GM12874 (cell line): ENCODE measurements around the gene ZNF341.

Experiments
- TF ChIP-seq, protein P1 (sequence below): IDR thresholded peaks from 2 replicates; pipeline ENCODE4 v1.5.1; 2011; ENCODE audit warnings: low read depth, mild to moderate bottlenecking, control low read depth, low read length, moderate library complexity; ENCODE audit not compliant: insufficient read depth

Gene ZNF341

DNA sequence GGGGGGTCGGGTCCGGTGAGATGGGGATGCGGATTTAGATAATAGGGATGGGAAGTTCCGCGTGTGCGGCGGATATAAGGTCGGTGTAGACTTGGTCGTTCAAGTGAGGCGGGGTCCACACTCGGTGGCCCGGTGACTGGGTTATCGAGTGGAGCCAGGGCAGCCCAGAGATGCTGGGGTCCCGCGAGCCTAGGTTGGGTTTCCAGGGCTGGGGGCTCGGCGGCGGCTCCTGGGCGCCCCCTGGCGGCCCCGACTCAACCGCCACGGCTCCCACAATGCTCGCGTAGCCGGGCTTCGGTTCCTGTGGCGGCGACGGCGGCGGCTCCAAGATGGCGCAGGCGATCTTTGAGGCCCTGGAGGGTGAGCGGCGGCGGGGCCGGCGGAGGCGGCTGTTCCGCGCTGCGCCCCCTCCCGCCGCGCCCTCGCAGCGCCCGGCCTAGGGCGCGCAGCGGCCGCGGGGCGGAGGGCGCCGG is at the start of gene ZNF341:
ZNF341 (plus strand) TSS at position 304 of the 473 bp plus-strand sequence; CDS start at position 330, 26 bp downstream.
- TF ChIP-seq, protein P1, sequence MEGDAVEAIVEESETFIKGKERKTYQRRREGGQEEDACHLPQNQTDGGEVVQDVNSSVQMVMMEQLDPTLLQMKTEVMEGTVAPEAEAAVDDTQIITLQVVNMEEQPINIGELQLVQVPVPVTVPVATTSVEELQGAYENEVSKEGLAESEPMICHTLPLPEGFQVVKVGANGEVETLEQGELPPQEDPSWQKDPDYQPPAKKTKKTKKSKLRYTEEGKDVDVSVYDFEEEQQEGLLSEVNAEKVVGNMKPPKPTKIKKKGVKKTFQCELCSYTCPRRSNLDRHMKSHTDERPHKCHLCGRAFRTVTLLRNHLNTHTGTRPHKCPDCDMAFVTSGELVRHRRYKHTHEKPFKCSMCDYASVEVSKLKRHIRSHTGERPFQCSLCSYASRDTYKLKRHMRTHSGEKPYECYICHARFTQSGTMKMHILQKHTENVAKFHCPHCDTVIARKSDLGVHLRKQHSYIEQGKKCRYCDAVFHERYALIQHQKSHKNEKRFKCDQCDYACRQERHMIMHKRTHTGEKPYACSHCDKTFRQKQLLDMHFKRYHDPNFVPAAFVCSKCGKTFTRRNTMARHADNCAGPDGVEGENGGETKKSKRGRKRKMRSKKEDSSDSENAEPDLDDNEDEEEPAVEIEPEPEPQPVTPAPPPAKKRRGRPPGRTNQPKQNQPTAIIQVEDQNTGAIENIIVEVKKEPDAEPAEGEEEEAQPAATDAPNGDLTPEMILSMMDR: peak; percentile 93

DNA sequence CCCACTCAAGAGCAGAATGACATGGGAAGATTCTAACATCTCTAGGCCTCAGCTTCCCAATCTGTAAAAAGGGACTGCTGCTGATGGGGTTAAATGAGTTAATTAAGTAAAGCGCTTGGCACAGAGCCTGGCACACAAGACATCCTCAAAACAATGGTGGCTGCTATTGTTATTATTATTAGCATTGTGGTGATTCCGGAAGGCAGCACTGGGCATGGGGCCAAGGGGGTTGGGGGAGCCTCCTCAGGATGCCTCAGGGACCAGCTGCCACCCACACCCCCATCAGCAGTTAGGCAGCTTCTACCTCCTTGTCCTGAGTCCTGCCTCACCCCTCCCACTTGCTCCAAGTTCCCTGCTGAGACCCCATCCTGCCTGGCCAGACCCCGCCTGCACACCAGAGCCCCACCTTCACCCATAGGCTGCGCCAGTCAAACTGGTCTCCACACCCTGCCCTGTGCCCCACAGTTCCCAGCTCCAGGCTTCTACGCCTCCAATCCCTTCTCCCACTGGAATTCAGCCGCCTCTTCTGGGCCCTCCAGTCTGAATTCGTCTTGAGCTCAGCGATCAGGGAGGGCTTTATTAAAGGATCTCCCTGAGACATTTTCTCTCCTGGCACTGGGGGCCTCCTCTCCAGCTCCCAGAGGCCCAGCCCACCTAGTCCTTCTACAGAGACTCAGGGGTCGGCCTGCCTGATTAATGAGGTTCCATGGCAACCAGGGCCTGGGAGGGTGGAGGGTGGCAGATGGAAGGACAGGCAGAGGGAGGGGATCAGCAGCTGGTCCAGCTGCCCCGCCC is 47.1 kb upstream of the ZNF341 start:
- TF ChIP-seq, protein P1: no peak

DNA sequence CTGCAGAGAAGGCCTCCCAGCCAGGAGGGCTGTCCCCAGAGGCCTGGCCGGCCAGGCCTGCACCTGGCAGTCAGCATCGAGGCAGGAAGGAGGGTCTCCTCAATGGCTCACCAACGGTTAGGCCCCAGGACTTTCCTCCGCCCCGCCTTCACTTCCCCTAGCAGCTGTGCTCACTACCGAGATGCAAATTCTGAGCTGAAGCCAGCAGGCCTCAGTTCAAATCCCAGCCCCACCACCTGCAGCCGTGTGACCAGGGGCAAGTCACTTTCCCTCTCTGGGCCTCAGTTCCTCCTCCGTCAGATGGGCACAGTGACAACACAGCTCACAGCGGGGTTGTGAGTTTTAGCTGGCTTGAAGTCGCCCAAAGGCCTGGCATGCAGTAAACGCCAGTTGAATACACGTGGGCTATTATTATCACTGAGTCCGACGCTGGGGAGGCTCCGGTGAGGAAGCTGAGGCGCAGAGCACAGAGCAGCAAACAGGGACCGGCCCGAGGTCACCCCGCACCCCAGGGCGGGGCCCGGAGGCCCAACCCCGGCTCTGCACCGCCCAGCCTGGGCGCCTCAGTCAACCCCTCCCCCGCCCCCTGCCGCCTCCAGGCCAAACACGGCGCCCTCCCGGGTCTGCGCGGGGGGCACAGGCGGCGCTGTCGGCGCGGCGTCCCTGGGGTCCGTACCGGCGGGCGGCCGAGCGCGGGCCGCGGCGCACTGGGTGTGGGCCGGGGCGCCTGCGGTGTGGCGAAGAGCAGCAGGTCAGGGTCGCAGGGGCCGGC is 46.3 kb upstream of the ZNF341 start:
- TF ChIP-seq, protein P1: no peak

DNA sequence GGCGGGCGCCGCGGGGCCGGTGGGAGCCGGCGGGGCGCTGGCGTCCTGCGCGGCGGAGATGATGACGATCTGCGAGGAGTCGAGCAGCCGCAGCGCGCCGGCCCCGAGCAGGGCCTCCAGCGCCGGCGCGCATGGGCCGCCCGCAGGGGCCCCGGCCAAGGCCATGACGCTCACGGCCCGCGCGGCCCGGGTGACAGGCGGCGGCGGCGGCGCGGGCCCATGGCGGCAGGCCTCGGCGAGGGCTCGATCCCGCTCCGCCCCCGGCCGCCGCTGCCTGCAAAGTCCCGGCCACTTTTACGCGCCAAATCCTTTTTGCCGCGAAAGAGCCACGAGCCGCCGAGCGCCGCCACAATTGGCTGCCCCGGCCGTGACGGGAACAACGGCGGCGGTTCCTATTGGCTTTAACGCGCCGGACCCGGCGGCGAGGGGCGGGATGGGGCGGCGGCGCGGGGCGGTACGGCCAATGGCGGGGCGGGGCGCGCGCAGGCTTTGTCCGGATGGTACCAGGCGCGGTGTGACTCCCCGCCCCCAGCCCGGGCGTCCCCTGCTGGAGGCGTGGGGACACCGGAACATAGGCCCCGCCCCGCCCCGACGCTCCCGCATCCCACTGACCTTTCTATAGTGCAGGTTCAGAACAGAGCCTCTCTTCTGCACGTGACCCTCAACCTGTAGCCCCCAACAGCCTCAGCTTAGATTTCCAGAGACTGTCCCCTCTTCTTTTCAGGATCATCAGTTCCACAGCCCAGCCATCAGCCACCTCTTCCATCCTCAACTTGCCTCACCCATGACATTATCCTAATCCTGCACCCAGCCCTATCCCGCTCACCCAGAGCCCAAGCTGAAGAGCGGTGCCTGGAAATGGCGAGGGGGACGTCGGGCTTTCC is 45.5 kb upstream of the ZNF341 start, which contains the start of gene E2F1:
E2F1 (minus strand) TSS at position 286 of the 884 bp plus-strand sequence; CDS start at position 165, 121 bp downstream.
- TF ChIP-seq, protein P1: peak; percentile 41

DNA sequence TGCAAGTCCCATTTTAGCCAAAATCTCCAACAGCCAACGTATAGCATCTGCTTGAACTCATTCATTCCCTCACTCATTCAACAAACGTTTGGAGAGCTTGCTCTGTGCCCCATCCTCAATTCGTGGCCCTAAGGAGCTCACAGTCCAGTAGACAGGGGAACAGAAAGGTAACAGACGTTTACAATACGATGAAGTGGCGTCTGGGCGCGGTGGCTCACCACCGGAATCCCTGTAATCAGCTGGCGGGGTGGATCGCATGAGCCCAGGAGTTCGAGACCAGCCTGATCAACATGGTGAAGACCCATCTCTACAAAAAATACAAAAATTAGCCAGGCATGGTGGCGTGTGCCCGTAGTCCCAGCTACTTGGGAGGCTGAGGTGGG is 44.8 kb upstream of the ZNF341 start:
- TF ChIP-seq, protein P1: no peak

DNA sequence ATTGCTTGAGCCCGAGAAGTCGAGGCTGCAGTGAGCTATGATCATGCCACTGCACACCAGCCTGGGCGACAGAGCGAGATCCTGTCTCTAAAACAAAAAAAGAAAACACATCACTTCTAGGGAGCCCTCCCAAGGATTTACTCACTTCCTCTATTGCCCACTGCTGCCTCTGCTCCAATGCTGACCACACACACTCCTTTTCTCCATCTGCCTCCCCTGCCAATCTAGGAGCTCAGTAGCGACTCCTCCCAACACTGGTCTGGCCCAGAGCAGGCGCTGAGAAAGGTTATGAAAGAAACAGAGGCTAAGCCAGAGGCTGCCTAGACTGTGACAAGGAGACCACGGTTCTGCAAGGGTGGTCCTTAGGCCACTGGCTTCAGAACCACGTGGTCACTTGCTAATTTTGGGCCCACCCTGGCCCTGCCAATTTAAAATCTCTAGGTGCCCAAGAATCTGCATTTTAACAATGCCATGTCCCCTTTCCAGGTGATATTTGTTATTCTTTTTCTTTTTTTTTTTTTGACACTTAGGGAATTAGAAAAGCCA is 44.4 kb upstream of the ZNF341 start:
- TF ChIP-seq, protein P1: no peak
